Calu3 (cell line): ENCODE results near the gene SPESP1. TPM values are rescaled to one million over a fixed set of nuclear protein-coding genes. Genes with fewer than 3 reads are reported as not detected.

Source experiments
- BruUV-seq: library from RNA; stranded (reverse); fragments of 400-500 nt; replicated peaks from 2 replicates; lab custom pipeline; 2021; lab: Mats Ljungman, UMichigan
- CTCF ChIA-PET: fragments of 300-600 bp; sonication (Branson Sonifier 250); formaldehyde crosslinking; loops from one replicate; lab custom pipeline; 2022; ENCODE audit warnings: antibody characterized with exemption; lab: Charles Lee
- DNase-seq: peaks from one replicate; pipeline ENCODE4 v3.0.0; 2022
- H3K27ac Mint-ChIP-seq: one replicate; pipeline ENCODE4 v1.8.0; 2022; ENCODE audit warnings: mixed read lengths; ENCODE audit not compliant: unreplicated experiment
- H3K27me3 Mint-ChIP-seq: one replicate; pipeline ENCODE4 v1.8.0; 2022; ENCODE audit warnings: mixed read lengths; ENCODE audit not compliant: unreplicated experiment
- H3K36me3 Mint-ChIP-seq: one replicate; pipeline ENCODE4 v1.8.0; 2022; ENCODE audit warnings: mild to moderate bottlenecking, moderate library complexity, mixed read lengths; ENCODE audit not compliant: insufficient read depth, unreplicated experiment
- H3K4me1 Mint-ChIP-seq: one replicate; pipeline ENCODE4 v1.8.0; 2022; ENCODE audit warnings: mild to moderate bottlenecking, low read depth, mixed read lengths; ENCODE audit not compliant: unreplicated experiment
- H3K4me3 Mint-ChIP-seq: one replicate; pipeline ENCODE4 v1.8.0; 2022; ENCODE audit warnings: mild to moderate bottlenecking, low read depth, moderate library complexity, mixed read lengths; ENCODE audit not compliant: unreplicated experiment
- H3K9me3 Mint-ChIP-seq: one replicate; pipeline ENCODE4 v1.8.0; 2022; ENCODE audit warnings: low read depth, mixed read lengths; ENCODE audit not compliant: unreplicated experiment
- intact Hi-C: fragments of 100-400 bp; cut with micrococcal nuclease; formaldehyde crosslinking; loops from one replicate; pipeline ENCODE4 v1.10.0; 2022; ENCODE audit not compliant: unreplicated experiment
- total RNA-seq: library from RNA; stranded (reverse); gene quantifications from 2 replicates; pipeline ENCODE4 v1.2.3, GENCODE V29; 2022
- TF ChIP-seq, protein P1 (sequence below): fragments of 200-600 bp; IDR thresholded peaks from one replicate; pipeline ENCODE4 v1.8.0; 2022; ENCODE audit warnings: antibody characterized with exemption; ENCODE audit not compliant: unreplicated experiment

Gene SPESP1
- total RNA-seq, 1 experiment from 2014 or later, result not detected

DNA sequence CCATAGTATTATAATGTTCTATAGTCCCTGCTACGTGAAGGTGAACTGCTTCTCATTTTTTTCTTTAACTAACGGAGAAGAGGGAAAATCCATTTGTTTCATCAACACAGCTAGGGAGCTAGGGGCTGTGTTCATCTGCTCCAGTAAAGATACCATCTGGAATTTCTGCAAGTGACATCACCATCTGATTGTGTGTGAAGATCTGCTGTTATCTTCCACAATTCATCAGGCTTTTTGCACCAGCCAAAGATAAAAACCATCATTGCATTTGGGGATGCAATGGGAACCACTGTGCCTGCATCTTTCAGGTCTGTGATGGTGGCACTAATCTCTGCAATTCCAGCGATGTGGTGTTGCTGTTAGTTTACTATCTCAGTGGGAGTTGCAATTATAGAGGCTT, 48.7 kb downstream of the SPESP1 start:
- Mint-ChIP-seq H3K9me3 (no peaks in the 10 kb centered on the region), H3K27ac (no peak overlapping the region), H3K4me1 (no peaks in the 10 kb centered on the region), H3K36me3 (no peaks in the 10 kb centered on the region), H3K4me3 (no peak overlapping the region), H3K27me3 (peaks cover 86% of the 10 kb centered on the region)
- BruUV-seq, result no TSS peak
- TF ChIP-seq, protein P1, sequence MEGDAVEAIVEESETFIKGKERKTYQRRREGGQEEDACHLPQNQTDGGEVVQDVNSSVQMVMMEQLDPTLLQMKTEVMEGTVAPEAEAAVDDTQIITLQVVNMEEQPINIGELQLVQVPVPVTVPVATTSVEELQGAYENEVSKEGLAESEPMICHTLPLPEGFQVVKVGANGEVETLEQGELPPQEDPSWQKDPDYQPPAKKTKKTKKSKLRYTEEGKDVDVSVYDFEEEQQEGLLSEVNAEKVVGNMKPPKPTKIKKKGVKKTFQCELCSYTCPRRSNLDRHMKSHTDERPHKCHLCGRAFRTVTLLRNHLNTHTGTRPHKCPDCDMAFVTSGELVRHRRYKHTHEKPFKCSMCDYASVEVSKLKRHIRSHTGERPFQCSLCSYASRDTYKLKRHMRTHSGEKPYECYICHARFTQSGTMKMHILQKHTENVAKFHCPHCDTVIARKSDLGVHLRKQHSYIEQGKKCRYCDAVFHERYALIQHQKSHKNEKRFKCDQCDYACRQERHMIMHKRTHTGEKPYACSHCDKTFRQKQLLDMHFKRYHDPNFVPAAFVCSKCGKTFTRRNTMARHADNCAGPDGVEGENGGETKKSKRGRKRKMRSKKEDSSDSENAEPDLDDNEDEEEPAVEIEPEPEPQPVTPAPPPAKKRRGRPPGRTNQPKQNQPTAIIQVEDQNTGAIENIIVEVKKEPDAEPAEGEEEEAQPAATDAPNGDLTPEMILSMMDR, result no peak
- intact Hi-C loops, result no loop called here
- DNase-seq, result no peak
- CTCF ChIA-PET, result no interaction called here

DNA sequence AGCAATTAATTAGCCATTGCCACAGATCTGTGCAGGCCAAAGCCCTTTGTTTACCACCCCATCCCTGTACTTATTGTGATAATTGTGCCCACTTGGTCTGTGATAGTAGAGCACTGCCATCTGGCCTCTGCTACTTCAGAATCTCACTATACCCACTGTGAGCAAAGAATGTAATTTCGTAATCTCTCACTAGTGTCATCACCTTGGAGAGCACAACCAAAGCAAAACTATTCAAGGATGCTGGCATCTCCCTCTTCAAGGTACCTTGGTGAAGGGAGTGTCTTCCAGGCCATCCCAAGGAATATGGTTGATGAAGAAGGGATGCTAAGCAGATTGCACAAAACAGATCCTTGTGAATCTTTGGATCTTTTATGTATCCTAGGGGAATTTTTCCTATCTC, 49.5 kb downstream of the SPESP1 start:
- Mint-ChIP-seq H3K4me3 (no peak overlapping the region), H3K36me3 (no peaks in the 10 kb centered on the region), H3K9me3 (no peaks in the 10 kb centered on the region), H3K27me3 (peaks cover 87% of the 10 kb centered on the region), H3K27ac (no peak overlapping the region), H3K4me1 (no peaks in the 10 kb centered on the region)
- no TSS peak for BruUV-seq
- no peak for DNase-seq
- intact Hi-C loops, result no loop called here
- CTCF ChIA-PET, result no interaction called here
- TF ChIP-seq, protein P1, result no peak

DNA sequence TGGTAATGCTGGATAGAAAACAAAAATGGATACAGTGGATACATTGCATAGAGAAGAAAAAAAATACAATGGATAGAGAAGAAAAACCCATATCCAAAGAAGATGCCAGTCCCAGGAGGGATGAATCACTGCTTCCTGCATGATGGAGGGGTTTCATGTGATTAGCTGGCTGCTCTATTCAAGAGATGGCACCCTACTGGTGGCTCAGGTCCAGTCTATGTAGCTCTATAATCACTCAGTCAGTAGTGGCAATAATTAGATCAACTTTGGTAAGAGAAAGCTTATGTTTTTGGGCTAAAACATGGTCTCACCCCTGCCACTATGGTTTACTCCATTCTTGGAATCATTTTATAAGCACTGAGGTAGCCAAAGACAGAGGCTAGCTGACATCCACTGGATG, 50.5 kb downstream of the SPESP1 start:
- no peaks in the 10 kb centered on the region for H3K4me1 Mint-ChIP-seq
- no TSS peak for BruUV-seq
- CTCF ChIA-PET, result no interaction called here

DNA sequence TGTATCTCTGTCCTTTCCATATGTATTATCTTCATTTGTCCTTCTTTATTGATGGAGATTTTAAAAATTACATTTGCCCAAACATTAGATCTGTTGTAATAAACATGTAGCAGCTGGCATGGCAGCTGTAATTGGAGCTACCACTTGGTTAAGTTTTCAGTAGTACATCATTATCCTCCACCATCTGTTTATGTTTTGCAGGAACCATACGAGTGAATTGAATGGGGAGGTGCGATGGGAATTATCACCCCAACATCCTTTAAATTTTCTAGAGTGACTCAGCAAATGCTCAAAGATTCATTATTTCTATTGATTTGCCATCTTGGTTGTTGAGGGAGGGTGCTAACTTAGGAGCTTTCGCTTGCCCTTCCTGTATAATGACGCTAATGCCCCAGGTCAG, 51.6 kb downstream of the SPESP1 start:
- DNase-seq, result no peak
- no peaks in the 10 kb centered on the region for H3K9me3 Mint-ChIP-seq
- no peaks in the 10 kb centered on the region for H3K4me1 Mint-ChIP-seq
- BruUV-seq, result no TSS peak
- intact Hi-C loops, result no loop called here
- no peaks in the 10 kb centered on the region for H3K36me3 Mint-ChIP-seq
- no peak overlapping the region for H3K4me3 Mint-ChIP-seq
- no peak overlapping the region for H3K27ac Mint-ChIP-seq
- TF ChIP-seq, protein P1, result no peak
- H3K27me3 Mint-ChIP-seq, result peaks cover 100% of the 10 kb centered on the region
- CTCF ChIA-PET, result interaction anchor here (0.7 to 0.8 kb wide), 2 partner anchors 13 to 23 kb away, joined by 3 read pairs; no protein-coding TSS in a partner anchor

More for the DNA sequence above, 50.5 kb downstream of the SPESP1 start:
- DNase-seq, result no peak
- no peak overlapping the region for H3K4me3 Mint-ChIP-seq
- H3K27me3 Mint-ChIP-seq, result peaks cover 93% of the 10 kb centered on the region
- H3K36me3 Mint-ChIP-seq, result no peaks in the 10 kb centered on the region
- no peak overlapping the region for H3K27ac Mint-ChIP-seq
- TF ChIP-seq, protein P1, result no peak
- no peaks in the 10 kb centered on the region for H3K9me3 Mint-ChIP-seq
- intact Hi-C loops, result no loop called here
